ENCODE measurements around the gene BAG1.

GRCh38 chr9:33285502-33285901 lies 21.0 kb upstream of the BAG1 start:
- TF ChIP-seq CTCF (IDR thresholded peaks at IDR 0.05 in 4 of 5, conservative IDR thresholded peaks at IDR 0.05 in 1 of 5), result no peak
- no peak for TF ChIP-seq POLR2A (IDR thresholded peaks at IDR 0.05)

Measured in gastrocnemius medialis (tissue), 4 donors.